Cardiac muscle cell (in vitro differentiated cells and primary cell): ENCODE data around the gene DIAPH2. TPM values are rescaled to one million over a fixed set of nuclear protein-coding genes. Genes with fewer than 3 reads are reported as not detected.

ENCODE experiments used
- DNase-seq, 2 donors: peaks; one replicate each; pipeline versions ENCODE4 v3.0.0 to v3.0.0-alpha.2; 2010 to 2017; ENCODE audit warnings: low read depth in 1 of 2, low spot score in 1 of 2
- H3K27ac ChIP-seq: fragments of 200-600 bp; sonication (generic); 2 replicates; pipeline ENCODE4 v1.5.1; 2016
- H3K27me3 ChIP-seq: fragments of 200-600 bp; sonication (generic); 2 replicates; pipeline ENCODE4 v1.6.0; 2016; ENCODE audit warnings: control low read depth
- H3K36me3 ChIP-seq: fragments of 200-600 bp; sonication (generic); 2 replicates; pipeline ENCODE4 v1.5.1; 2016; ENCODE audit warnings: control low read depth
- H3K4me1 ChIP-seq: fragments of 200-600 bp; sonication (generic); 2 replicates; pipeline ENCODE4 v1.8.1; 2017; ENCODE audit warnings: low read depth, mild to moderate bottlenecking, mixed run types
- H3K4me3 ChIP-seq: fragments of 200-600 bp; sonication (generic); 2 replicates; pipeline ENCODE4 v1.5.1; 2016; ENCODE audit warnings: mild to moderate bottlenecking
- H3K9me3 ChIP-seq: fragments of 200-600 bp; sonication (generic); 2 replicates; pipeline ENCODE4 v1.5.1; 2017; ENCODE audit warnings: low read depth, mild to moderate bottlenecking, control low read depth
- polyA plus RNA-seq: library from polyadenylated mRNA; unstranded; fragments of >200 nt; fragmentation: Nextera tagmentation; extraction: Ambion mirVana; gene quantifications from 2 replicates; pipeline ENCODE4 v1.2.1, GENCODE V29; 2016
- total RNA-seq: library from RNA; depleted of rRNA; stranded (reverse); fragments of >200 nt; gene quantifications from 2 replicates; pipeline ENCODE4 v1.2.3, GENCODE V29; 2016
- TF ChIP-seq, protein P1 (sequence below): IDR thresholded peaks from 2 replicates; pipeline ENCODE4 v1.5.1; 2012; ENCODE audit warnings: low read depth, mild to moderate bottlenecking, low read length

The DIAPH2 gene
- total and polyA plus RNA-seq, 2 experiments from 2014 or later, result 9.1 to 18.4 TPM

DNA sequence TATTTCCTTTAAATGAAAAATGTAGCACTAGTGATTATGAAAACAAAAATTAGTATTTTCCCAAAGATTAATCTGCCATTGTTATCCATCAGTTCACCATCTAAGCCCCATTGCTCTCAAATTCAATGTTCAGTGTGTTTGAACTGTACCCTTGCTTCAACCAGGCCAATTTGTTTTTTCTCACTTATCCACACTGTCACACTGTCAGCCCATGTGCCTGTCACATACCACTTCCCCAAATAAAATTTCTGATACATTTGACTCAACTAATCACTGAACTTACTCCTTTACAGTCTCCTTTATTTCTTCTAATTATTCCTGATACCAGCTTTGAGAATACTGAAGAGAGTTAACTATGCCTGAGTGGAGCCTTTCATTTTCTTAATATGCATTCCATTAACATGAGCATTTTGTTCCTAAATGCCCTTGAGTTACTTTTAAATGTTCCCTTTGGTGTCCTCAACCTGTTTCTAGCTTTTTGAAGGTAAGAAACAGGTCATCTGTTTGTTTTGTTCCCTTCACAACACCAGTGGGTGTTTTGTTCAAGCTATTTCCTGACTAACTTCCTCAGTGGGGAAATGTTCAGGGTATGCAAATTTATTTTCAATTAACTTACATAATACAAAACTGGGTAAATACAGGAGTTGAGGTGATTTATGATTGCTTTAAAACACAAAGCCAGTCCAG, 316.2 kb downstream of the DIAPH2 start:
- Histone ChIP-seq H3K4me1 (no peaks in the 10 kb centered on the region), H3K27ac (no peak overlapping the region), H3K27me3 (no peaks in the 10 kb centered on the region), H3K9me3 (no peaks in the 10 kb centered on the region), H3K4me3 (no peak overlapping the region), H3K36me3 (no peaks in the 10 kb centered on the region)
- no peak for DNase-seq
- TF ChIP-seq, protein P1, sequence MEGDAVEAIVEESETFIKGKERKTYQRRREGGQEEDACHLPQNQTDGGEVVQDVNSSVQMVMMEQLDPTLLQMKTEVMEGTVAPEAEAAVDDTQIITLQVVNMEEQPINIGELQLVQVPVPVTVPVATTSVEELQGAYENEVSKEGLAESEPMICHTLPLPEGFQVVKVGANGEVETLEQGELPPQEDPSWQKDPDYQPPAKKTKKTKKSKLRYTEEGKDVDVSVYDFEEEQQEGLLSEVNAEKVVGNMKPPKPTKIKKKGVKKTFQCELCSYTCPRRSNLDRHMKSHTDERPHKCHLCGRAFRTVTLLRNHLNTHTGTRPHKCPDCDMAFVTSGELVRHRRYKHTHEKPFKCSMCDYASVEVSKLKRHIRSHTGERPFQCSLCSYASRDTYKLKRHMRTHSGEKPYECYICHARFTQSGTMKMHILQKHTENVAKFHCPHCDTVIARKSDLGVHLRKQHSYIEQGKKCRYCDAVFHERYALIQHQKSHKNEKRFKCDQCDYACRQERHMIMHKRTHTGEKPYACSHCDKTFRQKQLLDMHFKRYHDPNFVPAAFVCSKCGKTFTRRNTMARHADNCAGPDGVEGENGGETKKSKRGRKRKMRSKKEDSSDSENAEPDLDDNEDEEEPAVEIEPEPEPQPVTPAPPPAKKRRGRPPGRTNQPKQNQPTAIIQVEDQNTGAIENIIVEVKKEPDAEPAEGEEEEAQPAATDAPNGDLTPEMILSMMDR, result no peak

DNA sequence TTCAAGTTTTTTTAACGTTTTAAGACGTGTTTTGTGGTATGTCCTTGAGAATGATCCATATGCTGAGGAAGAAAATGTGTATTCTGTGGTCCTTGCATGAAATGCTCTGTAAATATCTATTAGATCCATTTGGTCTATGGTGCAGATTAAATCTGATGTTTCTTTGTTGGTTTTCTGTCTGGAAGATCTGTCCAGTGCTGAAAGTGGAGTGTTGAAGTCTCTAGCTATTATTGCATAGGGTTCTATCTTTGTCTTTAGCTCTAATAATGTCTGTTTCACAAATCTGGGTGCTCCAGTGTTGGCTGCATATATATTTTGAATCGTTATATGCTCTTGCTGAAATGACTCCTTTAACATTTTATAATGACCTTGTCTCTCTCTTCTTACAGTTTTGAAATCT, 321.5 kb downstream of the DIAPH2 start:
- Histone ChIP-seq H3K9me3 (no peaks in the 10 kb centered on the region), H3K27me3 (no peaks in the 10 kb centered on the region), H3K4me1 (no peaks in the 10 kb centered on the region), H3K4me3 (no peak overlapping the region), H3K27ac (no peak overlapping the region), H3K36me3 (no peaks in the 10 kb centered on the region)
- no peak for DNase-seq
- TF ChIP-seq, protein P1, result no peak

DNA sequence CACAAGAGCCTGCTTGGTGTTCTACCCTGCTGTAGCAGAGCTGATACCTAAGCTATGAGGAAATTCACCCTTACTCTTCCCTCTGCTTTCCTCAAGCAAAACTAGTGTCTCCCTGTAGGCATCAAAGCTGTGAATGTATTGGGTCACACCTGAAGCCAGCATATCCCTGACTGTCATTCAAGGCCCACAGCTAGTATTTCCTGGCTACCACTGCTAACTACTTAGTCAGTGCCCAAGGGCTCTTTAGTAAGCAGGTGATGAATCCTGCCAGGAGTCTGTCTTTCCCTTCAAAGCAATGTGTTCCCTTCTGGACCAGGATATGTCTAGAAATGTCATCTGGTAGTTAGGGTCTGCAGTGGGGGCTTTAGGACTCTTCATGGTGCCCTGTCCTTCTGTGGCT, 324.7 kb downstream of the DIAPH2 start:
- Histone ChIP-seq H3K36me3 (no peaks in the 10 kb centered on the region), H3K4me3 (no peak overlapping the region), H3K4me1 (peaks cover 21% of the 10 kb centered on the region), H3K27me3 (no peaks in the 10 kb centered on the region), H3K9me3 (no peaks in the 10 kb centered on the region), H3K27ac (no peak overlapping the region)
- no peak for DNase-seq
- TF ChIP-seq, protein P1, result no peak

DNA sequence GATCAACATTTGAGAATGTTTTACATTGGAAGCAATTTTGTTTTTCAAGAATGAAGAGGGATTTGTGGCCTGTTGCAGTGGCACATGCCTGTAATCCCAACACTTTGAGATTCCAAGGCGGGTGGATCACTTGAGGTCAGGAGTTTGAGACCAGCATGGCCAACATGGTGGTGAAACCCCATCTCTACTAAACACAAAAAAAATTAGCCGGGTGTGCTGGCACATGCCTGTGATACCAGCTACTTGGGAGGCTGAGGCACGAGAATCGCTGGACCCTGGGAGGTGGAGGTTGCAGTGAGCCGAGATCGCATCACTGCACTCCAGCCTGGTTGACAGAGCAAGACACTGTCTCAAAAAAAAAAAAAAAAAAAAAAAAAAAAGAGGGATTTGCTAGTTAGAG, 326.9 kb downstream of the DIAPH2 start:
- no peak for DNase-seq
- Histone ChIP-seq H3K4me1 (peaks cover 34% of the 10 kb centered on the region), H3K27ac (no peak overlapping the region), H3K36me3 (no peaks in the 10 kb centered on the region), H3K9me3 (no peaks in the 10 kb centered on the region), H3K4me3 (no peak overlapping the region), H3K27me3 (no peaks in the 10 kb centered on the region)
- TF ChIP-seq, protein P1, result no peak

DNA sequence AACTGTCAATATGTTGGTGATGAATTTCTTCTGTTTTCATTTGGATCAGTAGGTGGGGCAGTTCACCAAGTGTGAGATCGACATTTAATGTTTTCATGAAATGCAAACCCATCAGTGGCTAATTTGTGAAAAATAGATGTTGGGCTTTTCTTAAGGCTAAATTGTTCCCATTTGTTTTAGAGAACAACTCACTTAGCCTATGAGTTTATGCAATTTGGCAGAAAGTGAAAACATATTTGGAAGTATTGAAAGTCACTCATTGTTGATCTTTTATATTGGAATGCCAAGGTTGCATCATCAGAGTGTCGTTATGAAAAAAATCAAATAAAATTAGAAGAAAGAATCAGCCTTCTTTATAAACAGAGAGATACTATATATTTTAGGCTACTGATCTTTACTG, 331.5 kb downstream of the DIAPH2 start:
- no peaks in the 10 kb centered on the region for H3K27me3 ChIP-seq
- no peaks in the 10 kb centered on the region for H3K9me3 ChIP-seq
- DNase-seq, result no peak
- no peaks in the 10 kb centered on the region for H3K36me3 ChIP-seq
- H3K27ac ChIP-seq, result no peak overlapping the region
- H3K4me1 ChIP-seq, result peaks cover 34% of the 10 kb centered on the region
- no peak overlapping the region for H3K4me3 ChIP-seq
- TF ChIP-seq, protein P1, result no peak
